GM12874 (cell line): ENCODE data around the gene SHC3.

Experiments used
- TF ChIP-seq, protein P1 (sequence below): IDR thresholded peaks from 2 replicates; pipeline ENCODE4 v1.5.1; 2011; ENCODE audit warnings: low read depth, mild to moderate bottlenecking, control low read depth, low read length, moderate library complexity; ENCODE audit not compliant: insufficient read depth

SHC3 gene

DNA sequence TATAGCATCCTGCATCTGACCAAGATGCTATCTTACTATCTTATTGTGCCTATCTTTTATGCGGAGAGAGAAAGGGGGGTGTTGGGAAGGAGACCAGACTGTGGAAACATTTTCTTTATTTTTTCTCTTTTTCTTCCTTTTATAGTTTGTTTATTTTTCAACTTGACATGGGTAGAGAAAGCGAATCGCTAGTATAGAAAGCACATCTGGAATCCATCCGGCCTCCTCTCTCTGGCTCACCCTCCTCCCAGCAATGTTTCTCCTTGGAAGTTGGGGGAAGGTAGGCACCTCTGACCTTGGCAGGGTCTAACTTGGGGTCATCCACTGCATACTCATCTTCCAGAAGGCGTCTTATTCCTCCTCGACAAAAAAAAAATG is 183.4 kb downstream of the SHC3 start:
- TF ChIP-seq, protein P1, sequence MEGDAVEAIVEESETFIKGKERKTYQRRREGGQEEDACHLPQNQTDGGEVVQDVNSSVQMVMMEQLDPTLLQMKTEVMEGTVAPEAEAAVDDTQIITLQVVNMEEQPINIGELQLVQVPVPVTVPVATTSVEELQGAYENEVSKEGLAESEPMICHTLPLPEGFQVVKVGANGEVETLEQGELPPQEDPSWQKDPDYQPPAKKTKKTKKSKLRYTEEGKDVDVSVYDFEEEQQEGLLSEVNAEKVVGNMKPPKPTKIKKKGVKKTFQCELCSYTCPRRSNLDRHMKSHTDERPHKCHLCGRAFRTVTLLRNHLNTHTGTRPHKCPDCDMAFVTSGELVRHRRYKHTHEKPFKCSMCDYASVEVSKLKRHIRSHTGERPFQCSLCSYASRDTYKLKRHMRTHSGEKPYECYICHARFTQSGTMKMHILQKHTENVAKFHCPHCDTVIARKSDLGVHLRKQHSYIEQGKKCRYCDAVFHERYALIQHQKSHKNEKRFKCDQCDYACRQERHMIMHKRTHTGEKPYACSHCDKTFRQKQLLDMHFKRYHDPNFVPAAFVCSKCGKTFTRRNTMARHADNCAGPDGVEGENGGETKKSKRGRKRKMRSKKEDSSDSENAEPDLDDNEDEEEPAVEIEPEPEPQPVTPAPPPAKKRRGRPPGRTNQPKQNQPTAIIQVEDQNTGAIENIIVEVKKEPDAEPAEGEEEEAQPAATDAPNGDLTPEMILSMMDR, result no peak

DNA sequence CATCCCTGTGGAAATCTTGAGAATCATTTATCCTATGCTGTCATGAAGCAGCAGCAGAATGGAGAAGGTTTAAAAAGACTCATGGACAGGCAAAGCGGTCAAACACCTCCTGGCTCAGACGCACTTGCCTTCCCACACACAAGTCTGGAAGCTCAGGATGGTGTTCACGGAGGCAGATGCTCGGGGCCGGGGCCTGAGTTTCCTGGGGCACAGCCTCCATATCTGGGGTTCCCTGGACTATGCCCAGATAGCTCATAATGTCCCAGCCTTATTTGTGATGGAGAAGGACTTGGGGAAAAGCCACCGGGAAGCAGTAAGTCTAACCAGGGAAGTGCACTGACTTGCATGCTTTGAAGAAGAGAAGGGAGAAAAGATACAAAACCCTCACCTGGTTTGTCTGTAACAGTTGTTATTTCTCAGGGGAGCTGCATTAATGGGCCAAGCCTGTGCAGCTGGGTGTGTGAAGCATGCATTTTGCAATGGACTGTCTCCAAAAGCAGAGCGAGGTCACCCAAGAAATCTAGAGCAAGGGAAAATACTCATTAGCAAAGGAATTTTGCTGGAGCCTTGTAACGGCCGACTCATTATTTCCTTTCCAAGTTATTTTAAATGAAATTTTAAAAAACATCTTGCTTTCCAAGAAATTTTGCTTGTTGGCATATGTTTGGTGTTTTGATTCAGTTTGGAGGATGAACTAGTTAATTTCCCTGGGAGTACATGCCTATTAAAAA is 184.0 kb downstream of the SHC3 start:
- TF ChIP-seq, protein P1, result no peak

DNA sequence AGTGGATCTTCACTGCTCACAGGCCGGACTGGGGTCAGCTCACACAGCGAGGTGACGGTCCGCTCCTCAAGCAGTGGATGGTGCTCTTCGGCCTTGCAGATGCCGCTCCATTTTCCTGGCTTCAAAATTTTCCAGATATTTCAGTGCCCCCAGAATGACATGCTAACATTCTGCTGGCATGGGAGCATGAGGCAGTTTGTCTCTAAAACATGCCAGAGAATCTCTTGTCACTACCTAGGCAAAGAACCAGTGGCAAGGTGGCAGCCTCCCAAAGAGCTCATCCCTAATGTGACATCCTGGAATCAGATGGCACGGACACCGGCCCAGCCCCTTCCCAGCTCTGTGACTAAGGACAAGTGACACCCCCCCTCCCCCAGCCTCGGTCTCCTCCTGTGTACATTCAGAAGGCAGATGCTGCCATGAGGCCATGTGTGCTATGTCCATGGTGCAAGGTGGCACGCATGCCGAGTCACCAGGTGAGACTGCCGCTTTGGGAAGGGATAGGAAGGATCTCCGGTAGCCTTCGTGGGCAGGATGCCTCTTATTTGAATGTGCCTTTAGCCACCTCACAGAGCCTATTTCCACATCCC is 184.7 kb downstream of the SHC3 start:
- TF ChIP-seq, protein P1, result no peak

DNA sequence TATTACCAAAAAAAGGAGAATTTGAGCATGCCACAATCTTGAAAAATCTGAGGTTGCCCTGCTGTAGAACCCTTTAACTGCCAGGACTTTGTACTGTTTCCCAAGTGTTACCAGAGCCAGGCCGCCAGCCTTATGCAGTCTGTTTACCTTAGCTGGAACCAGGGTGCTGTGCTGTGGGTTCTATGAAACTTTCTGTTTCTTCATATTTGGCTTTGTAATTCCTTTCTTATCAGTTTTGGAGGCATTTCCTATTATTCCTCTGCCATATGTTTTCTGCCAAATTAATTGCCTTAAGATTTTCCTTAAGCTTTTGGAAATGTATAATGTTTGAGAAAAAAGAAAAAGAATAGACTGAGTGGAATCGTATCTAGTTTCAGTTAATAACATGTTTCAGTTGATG is 185.3 kb downstream of the SHC3 start:
- TF ChIP-seq, protein P1, result no peak

DNA sequence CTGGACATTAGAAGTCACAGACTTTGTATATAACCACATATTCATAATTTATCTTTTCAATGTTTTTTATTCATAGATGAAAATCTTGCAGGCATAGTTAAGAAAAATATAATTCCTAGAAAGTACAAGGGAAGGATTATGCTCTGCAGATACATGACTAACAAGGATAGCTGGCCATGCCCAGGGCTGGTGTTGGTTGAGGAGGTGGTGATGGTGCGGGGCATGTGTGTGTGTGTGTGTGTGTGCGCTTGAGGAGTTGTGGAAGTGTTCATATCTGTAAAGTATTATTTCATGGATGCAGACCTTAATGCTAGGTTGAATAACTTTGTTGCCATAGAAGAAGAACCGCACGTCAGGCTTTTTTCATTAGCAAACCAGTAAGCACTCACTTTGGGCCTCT is 186.1 kb downstream of the SHC3 start:
- TF ChIP-seq, protein P1, result no peak

DNA sequence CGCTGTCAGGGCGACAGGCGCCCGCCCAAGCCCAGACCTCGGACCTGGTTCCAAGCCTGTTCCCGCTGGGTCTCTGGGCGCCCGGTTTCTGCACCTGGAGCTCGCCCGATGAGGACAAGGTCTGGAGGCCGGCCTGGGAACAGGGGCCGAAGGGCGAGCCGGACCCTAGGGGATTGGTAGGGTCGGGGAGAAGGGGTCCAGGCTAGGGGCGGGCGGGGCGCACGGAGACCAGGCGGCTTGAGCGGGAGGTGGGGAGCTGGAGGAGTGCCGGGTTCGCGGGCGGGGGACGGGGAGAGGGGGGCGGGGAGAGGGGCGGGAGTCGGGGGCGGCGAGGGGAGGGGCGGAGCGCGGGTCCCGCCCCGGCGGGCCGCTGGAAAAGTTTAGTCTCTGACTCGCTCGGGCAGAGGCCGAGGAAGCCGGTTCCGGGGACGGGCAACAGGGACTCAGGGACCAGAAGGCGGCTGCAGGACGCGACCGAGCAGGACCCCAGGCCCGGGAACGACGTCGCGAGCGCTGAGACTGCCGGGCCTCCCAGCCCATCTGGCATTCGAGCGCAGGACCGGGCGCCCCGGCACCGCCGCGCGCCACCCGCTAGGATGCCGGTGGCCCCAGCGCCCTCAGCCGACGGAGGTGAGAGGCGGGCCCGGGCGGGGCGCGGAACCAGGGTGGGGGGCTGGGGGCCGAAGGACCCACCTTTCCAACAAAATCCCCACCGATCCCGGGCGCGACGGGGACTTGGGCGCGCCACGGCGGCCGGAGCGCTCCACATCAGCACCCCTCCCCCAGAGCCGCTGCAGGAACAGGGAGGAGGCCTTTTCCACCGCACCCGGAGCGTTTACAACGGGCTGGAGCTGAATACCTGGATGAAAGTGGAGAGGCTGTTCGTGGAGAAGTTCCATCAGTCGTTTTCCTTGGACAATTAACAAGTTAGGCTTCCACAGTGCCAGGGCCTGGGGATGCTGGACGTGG is 187.3 kb downstream of the SHC3 start, which contains the start of gene S1PR3:
S1PR3 (plus strand) TSS at position 403 of the 969 bp plus-strand sequence. CDS start 9,733 bp downstream, outside the sequence.
- TF ChIP-seq, protein P1, result no peak

DNA sequence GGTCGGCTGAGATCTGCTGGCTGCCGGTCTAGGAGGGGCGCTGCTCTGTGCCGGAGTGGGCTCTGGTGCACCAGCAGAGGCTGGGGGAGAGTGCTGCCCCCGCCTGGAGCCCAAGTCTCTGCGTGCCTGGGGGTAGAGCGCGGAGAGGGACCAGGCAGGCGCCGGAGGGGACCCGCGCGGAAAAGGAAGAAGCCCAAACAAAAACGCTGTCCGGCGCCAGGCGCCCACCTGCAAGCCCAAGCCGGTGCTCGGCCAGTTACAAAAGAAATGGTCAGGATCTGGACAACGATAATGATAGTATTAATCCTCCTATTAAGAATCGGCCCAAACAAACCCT is 187.9 kb downstream of the SHC3 start:
- TF ChIP-seq, protein P1, result no peak
